SK-N-SH treated with all-trans-retinoic acid at 6 μM for 48 hours (cell line): ENCODE data around the gene LAMA5.

Source experiments
- CSRNP3 ChIP-seq: fragments of 250-450 bp; sonication (Bioruptor Pico); IDR thresholded peaks from 2 replicates; pipeline ENCODE4 v1.5.1; 2021; ENCODE audit warnings: mild to moderate bottlenecking, moderate library complexity
- GLIS3 ChIP-seq: fragments of 250-450 bp; sonication (Bioruptor Pico); IDR thresholded peaks from 2 replicates; pipeline ENCODE4 v1.5.0; 2020; ENCODE audit warnings: mild to moderate bottlenecking, moderate library complexity
- PPARA ChIP-seq: fragments of 250-450 bp; sonication (Bioruptor Pico); IDR thresholded peaks from 2 replicates; pipeline ENCODE4 v1.5.0; 2020; ENCODE audit warnings: mild to moderate bottlenecking, borderline replicate concordance
- RARB ChIP-seq: fragments of 250-450 bp; sonication (Bioruptor Pico); IDR thresholded peaks from 2 replicates; pipeline ENCODE4 v1.8.0; 2021; ENCODE audit warnings: mild to moderate bottlenecking, moderate library complexity
- TCF4 ChIP-seq: fragments of 250-450 bp; sonication (Bioruptor Pico); IDR thresholded peaks from 2 replicates; pipeline ENCODE4 v1.8.0; 2021; ENCODE audit warnings: mild to moderate bottlenecking, moderate library complexity, borderline replicate concordance
- TOX ChIP-seq: fragments of 250-450 bp; sonication (Bioruptor Pico); IDR thresholded peaks from 2 replicates; pipeline ENCODE4 v1.8.0; 2021; ENCODE audit warnings: mild to moderate bottlenecking, moderate library complexity, borderline replicate concordance
- TSHZ2 ChIP-seq: fragments of 250-450 bp; sonication (Bioruptor Pico); IDR thresholded peaks from 2 replicates; pipeline ENCODE4 v1.5.0; 2020; ENCODE audit warnings: mild to moderate bottlenecking, moderate library complexity
- ZC3H10 ChIP-seq: fragments of 250-450 bp; sonication (Bioruptor Pico); IDR thresholded peaks from 2 replicates; pipeline ENCODE4 v1.5.1; 2021; ENCODE audit warnings: mild to moderate bottlenecking, moderate library complexity
- ZFP3 ChIP-seq: fragments of 250-450 bp; sonication (Bioruptor Pico); IDR thresholded peaks from 2 replicates; pipeline ENCODE4 v1.5.0; 2020; ENCODE audit warnings: mild to moderate bottlenecking, moderate library complexity
- ZFP30 ChIP-seq: fragments of 450-650 bp; formaldehyde crosslinking; IDR thresholded peaks from 2 replicates; pipeline ENCODE4 v1.5.0; 2022; ENCODE audit warnings: mild to moderate bottlenecking, moderate library complexity
- ZNF70 ChIP-seq: fragments of 450-650 bp; formaldehyde crosslinking; IDR thresholded peaks from 2 replicates; pipeline ENCODE4 v1.5.0; 2020; ENCODE audit warnings: mild to moderate bottlenecking, moderate library complexity
- ZNF8 ChIP-seq: fragments of 450-650 bp; formaldehyde crosslinking; IDR thresholded peaks from 2 replicates; pipeline ENCODE4 v1.5.0; 2020; ENCODE audit warnings: mild to moderate bottlenecking, moderate library complexity
- TF ChIP-seq, protein P1 (sequence below): fragments of 250-450 bp; sonication (Bioruptor Pico); IDR thresholded peaks from 2 replicates; pipeline ENCODE4 v1.8.0; 2020; ENCODE audit warnings: mild to moderate bottlenecking, moderate library complexity, borderline replicate concordance
- TF ChIP-seq, protein P2 (sequence below): fragments of 250-450 bp; sonication (Bioruptor Pico); IDR thresholded peaks from 2 replicates; pipeline ENCODE4 v1.8.0; 2021; ENCODE audit warnings: low read depth, mild to moderate bottlenecking, moderate library complexity, borderline replicate concordance

DNA sequence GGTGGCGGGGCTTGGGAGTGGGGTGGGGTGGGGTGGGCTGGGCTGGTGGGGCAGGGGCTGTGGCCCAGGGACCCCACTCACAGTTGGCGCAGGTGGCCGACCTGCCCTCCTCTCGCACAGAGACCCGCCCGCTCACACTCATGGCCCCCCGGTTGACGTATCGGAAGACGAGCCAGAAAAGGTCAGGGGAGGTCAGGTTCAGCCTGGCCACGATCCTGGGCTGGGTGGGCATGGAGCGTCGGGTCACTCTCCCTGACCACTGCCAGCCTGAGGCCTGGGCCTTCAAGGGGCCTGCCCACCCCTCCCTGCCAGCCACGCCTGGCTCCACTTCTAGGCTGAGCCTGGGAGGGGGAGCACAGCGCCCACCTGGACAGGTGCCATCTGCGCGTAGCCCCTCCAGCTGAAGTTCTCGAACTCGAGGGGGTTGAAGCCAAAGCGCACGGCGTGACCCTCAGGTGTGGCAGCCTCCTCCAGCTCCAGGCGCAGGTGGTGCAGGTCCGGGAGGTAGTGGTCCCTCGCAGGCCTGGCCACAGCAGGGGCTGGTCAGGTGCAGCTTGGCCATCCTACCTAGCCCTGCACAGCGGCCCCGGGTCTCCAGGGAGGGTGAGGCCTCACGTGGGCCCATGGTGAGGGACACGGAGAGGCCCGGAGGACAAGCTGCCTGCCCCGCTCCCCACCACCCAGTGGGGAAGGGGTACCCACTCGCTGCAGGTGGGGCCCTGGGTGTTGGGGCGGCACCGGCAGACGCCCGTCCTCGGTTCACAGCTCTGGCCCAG lies 33.1 kb downstream of the LAMA5 start:
- no peak for TF ChIP-seq TOX (CRISPR knock-in tag)
- TF ChIP-seq ZC3H10 (CRISPR knock-in tag), result no peak
- TF ChIP-seq, protein P1, sequence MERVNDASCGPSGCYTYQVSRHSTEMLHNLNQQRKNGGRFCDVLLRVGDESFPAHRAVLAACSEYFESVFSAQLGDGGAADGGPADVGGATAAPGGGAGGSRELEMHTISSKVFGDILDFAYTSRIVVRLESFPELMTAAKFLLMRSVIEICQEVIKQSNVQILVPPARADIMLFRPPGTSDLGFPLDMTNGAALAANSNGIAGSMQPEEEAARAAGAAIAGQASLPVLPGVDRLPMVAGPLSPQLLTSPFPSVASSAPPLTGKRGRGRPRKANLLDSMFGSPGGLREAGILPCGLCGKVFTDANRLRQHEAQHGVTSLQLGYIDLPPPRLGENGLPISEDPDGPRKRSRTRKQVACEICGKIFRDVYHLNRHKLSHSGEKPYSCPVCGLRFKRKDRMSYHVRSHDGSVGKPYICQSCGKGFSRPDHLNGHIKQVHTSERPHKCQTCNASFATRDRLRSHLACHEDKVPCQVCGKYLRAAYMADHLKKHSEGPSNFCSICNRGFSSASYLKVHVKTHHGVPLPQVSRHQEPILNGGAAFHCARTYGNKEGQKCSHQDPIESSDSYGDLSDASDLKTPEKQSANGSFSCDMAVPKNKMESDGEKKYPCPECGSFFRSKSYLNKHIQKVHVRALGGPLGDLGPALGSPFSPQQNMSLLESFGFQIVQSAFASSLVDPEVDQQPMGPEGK (CRISPR knock-in tag), result no peak
- TF ChIP-seq ZFP3, result no peak
- TF ChIP-seq TCF4 (CRISPR knock-in tag), result no peak
- no peak for TF ChIP-seq RARB (CRISPR knock-in tag)
- no peak for TF ChIP-seq CSRNP3 (CRISPR knock-in tag)
- no peak for TF ChIP-seq ZFP30
- no peak for TF ChIP-seq GLIS3 (CRISPR knock-in tag)
- TF ChIP-seq ZNF8, result no peak
- TF ChIP-seq, protein P2, sequence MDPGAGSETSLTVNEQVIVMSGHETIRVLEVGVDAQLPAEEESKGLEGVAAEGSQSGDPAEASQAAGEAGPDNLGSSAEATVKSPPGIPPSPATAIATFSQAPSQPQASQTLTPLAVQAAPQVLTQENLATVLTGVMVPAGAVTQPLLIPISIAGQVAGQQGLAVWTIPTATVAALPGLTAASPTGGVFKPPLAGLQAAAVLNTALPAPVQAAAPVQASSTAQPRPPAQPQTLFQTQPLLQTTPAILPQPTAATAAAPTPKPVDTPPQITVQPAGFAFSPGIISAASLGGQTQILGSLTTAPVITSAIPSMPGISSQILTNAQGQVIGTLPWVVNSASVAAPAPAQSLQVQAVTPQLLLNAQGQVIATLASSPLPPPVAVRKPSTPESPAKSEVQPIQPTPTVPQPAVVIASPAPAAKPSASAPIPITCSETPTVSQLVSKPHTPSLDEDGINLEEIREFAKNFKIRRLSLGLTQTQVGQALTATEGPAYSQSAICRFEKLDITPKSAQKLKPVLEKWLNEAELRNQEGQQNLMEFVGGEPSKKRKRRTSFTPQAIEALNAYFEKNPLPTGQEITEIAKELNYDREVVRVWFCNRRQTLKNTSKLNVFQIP, result no peak
- TF ChIP-seq PPARA (CRISPR knock-in tag), result no peak
- no peak for TF ChIP-seq ZNF70 (CRISPR knock-in tag)
- no peak for TF ChIP-seq TSHZ2
